G401 (cell line): ENCODE data around the gene ADPRH. TPM values are rescaled to one million over a fixed set of nuclear protein-coding genes. Genes with fewer than 3 reads are reported as not detected.

Experiments
- total RNA-seq: library from RNA; depleted of rRNA; stranded (reverse); fragments of >200 nt; shearing (Covaris generic); gene quantifications from 2 replicates; pipeline ENCODE4 v1.2.3, GENCODE V29; 2014; rRNA removed

Gene ADPRH
- total RNA-seq, 1 experiment from 2014 or later: not detected

Other genes with a start within 250 kb of the ADPRH start
- gene TMEM39A, start 115.9 kb upstream of the ADPRH start, total RNA-seq: 26.6 and 31.2 TPM in 2 replicates
- 5.5 and 31.4 TPM in 2 replicates for gene POGLUT1, start 110.5 kb upstream of the ADPRH start, total RNA-seq
- gene TIMMDC1, start 80.9 kb upstream of the ADPRH start, total RNA-seq: 62.2 and 69.2 TPM in 2 replicates
- not detected in 2 replicates for gene CD80, start 19.9 kb upstream of the ADPRH start, total RNA-seq
- not detected in 2 replicates for gene PLA1A, start 18.4 kb downstream of the ADPRH start, total RNA-seq
- gene POPDC2, start 81.1 kb downstream of the ADPRH start, total RNA-seq: 0.06 TPM in 1 of 2 replicates, not detected in the other
- gene COX17, start 97.9 kb downstream of the ADPRH start, total RNA-seq: 4.2 and 5.0 TPM in 2 replicates
- not detected in 2 replicates for gene CFAP91, start 123.5 kb downstream of the ADPRH start, total RNA-seq
- not detected in 2 replicates for gene NR1I2, start 202.6 kb downstream of the ADPRH start, total RNA-seq